Thoracic aorta (tissue), 2 donors: Measurements from ENCODE around the gene CCDC88C. TPM values are rescaled to one million over a fixed set of nuclear protein-coding genes. Genes with fewer than 3 reads are reported as not detected.

ENCODE experiments used
- ATAC-seq: fragments of 150-250 bp; one replicate; pipeline ENCODE4 v1.8.0; 2017; ENCODE audit warnings: low read depth; ENCODE audit not compliant: insufficient number of reproducible peaks, low FRiP score
- DNase-seq: peaks from one replicate; pipeline ENCODE4 v3.0.0-alpha.2; 2020; ENCODE audit warnings: low spot score
- H3K27ac ChIP-seq, 2 donors: fragments of 200-600 bp; sonication (generic); 1 replicate in 1 of 2; 2 replicates in 1 of 2; pipeline ENCODE4 v1.5.1; 2016; ENCODE audit warnings: mild to moderate bottlenecking in 2 of 2, moderate library complexity in 2 of 2
- H3K27me3 ChIP-seq: fragments of 200-600 bp; sonication (generic); replicated peaks from 2 replicates; pipeline ENCODE4 v1.6.0; 2016; ENCODE audit warnings: mild to moderate bottlenecking; ENCODE audit not compliant: insufficient read depth
- H3K36me3 ChIP-seq: fragments of 200-600 bp; sonication (generic); one replicate; pipeline ENCODE4 v1.5.1; 2016
- H3K4me1 ChIP-seq, 2 donors: fragments of 200-600 bp; sonication (generic); 1 replicate in 1 of 2; 2 replicates in 1 of 2; pipeline versions ENCODE4 v1.5.1 to v1.6.0; 2016; ENCODE audit warnings: low read depth in 2 of 2, mild to moderate bottlenecking in 1 of 2; ENCODE audit not compliant: control insufficient read depth in 1 of 2
- H3K4me3 ChIP-seq: fragments of 200-600 bp; sonication (generic); 2 replicates; pipeline ENCODE4 v1.5.1; 2016; ENCODE audit warnings: mild to moderate bottlenecking
- H3K9me3 ChIP-seq: fragments of 200-600 bp; sonication (generic); 2 replicates; pipeline ENCODE4 v1.5.1; 2016
- CTCF ChIP-seq: fragments of 200-600 bp; sonication (generic); IDR thresholded peaks from one replicate; pipeline ENCODE4 v1.5.1; 2019; ENCODE audit warnings: antibody characterized with exemption
- total RNA-seq, 2 donors: library from RNA; depleted of rRNA; stranded (reverse); fragments of >200 nt; gene quantifications; one replicate each; pipeline versions ENCODE4 v1.1.0 to v1.2.3, GENCODE V29; 2016

The CCDC88C gene
- total RNA-seq, 2 donors from 2014 or later, result 3.7 to 11.5 TPM

GRCh38 chr14:91330096-91330696, 87.4 kb downstream of the CCDC88C start:
- H3K4me1 ChIP-seq, result peaks cover 0 to 19% of the 10 kb centered on the region in 2 donors
- no peak for ATAC-seq

GRCh38 chr14:91329486-91330014, 88.1 kb downstream of the CCDC88C start:
- no peak for ATAC-seq

More at GRCh38 chr14:91330096-91330696, 87.4 kb downstream of the CCDC88C start:
- no peak overlapping the region for H3K27ac ChIP-seq
- no peaks in the 10 kb centered on the region for H3K9me3 ChIP-seq
- no peak for DNase-seq
- H3K4me3 ChIP-seq, result no peak overlapping the region
- no peaks in the 10 kb centered on the region for H3K36me3 ChIP-seq
- H3K27me3 ChIP-seq, result no peaks in the 10 kb centered on the region
- TF ChIP-seq CTCF, result no peak

GRCh38 chr14:91328313-91329050, 89.1 kb downstream of the CCDC88C start:
- no peak for TF ChIP-seq CTCF
- no peaks in the 10 kb centered on the region for H3K27me3 ChIP-seq
- peaks cover 0 to 21% of the 10 kb centered on the region in 2 donors for H3K4me1 ChIP-seq
- H3K4me3 ChIP-seq, result no peak overlapping the region
- DNase-seq (no peak), ATAC-seq (no peak)
- H3K9me3 ChIP-seq, result no peaks in the 10 kb centered on the region
- H3K36me3 ChIP-seq, result no peaks in the 10 kb centered on the region
- no peak overlapping the region for H3K27ac ChIP-seq

More at GRCh38 chr14:91329486-91330014, 88.1 kb downstream of the CCDC88C start:
- no peaks in the 10 kb centered on the region for H3K27me3 ChIP-seq
- no peaks in the 10 kb centered on the region for H3K36me3 ChIP-seq
- H3K4me3 ChIP-seq, result no peak overlapping the region
- H3K4me1 ChIP-seq, result peaks cover 0 to 19% of the 10 kb centered on the region in 2 donors
- no peak for TF ChIP-seq CTCF
- no peaks in the 10 kb centered on the region for H3K9me3 ChIP-seq
- H3K27ac ChIP-seq, result no peak overlapping the region
- DNase-seq, result no peak

GRCh38 chr14:91327661-91328312, 89.8 kb downstream of the CCDC88C start:
- Histone ChIP-seq H3K27me3 (no peaks in the 10 kb centered on the region), H3K4me1 (peaks cover 0 to 24% of the 10 kb centered on the region in 2 donors), H3K36me3 (no peaks in the 10 kb centered on the region), H3K9me3 (no peaks in the 10 kb centered on the region), H3K27ac (no peak overlapping the region), H3K4me3 (no peak overlapping the region)
- no peak for TF ChIP-seq CTCF
- ATAC-seq (no peak), DNase-seq (no peak)

GRCh38 chr14:91327250-91327595, 90.4 kb downstream of the CCDC88C start:
- Histone ChIP-seq H3K4me1 (peaks cover 0 to 18% of the 10 kb centered on the region in 2 donors), H3K27ac (no peak overlapping the region), H3K9me3 (no peaks in the 10 kb centered on the region), H3K4me3 (no peak overlapping the region), H3K36me3 (no peaks in the 10 kb centered on the region), H3K27me3 (no peaks in the 10 kb centered on the region)
- DNase-seq (no peak), ATAC-seq (no peak)
- no peak for TF ChIP-seq CTCF
